K562 (cell line): Measurements from ENCODE around the gene CHAD. TPM values are rescaled to one million over a fixed set of nuclear protein-coding genes. Genes with fewer than 3 reads are reported as not detected.

ENCODE experiments used
- BRF2 ChIP-seq: IDR thresholded peaks from 3 replicates; pipeline ENCODE4 v1.6.1; 2011; ENCODE audit warnings: borderline replicate concordance, mild to moderate bottlenecking; ENCODE audit not compliant: insufficient read length, insufficient read depth
- CTCF ChIP-seq, 3 experiments: IDR thresholded peaks in 2 of 3; conservative IDR thresholded peaks in 1 of 3; 2 replicates each; pipeline ENCODE4 v1.5.1; 2011 to 2012; ENCODE audit warnings: low read length in 3 of 3, mild to moderate bottlenecking in 3 of 3, control low read depth in 2 of 3, improper control_type of control experiment in 1 of 3, inconsistent platforms in 1 of 3, low read depth in 1 of 3, mixed read lengths in 1 of 3, moderate library complexity in 1 of 3; ENCODE audit not compliant: insufficient read depth in 2 of 3
- DMBX1 ChIP-seq: fragments of 250-450 bp; sonication (Bioruptor Pico); IDR thresholded peaks from 2 replicates; pipeline ENCODE4 v1.8.0; 2022; ENCODE audit warnings: inconsistent platforms, mild to moderate bottlenecking, moderate library complexity, borderline replicate concordance
- FIP1L1 ChIP-seq: fragments of 200-400 bp; formaldehyde crosslinking; IDR thresholded peaks from 2 replicates; pipeline ENCODE4 v1.6.1; 2018; ENCODE audit warnings: mild to moderate bottlenecking, low read depth, low read length; ENCODE audit not compliant: poor library complexity, severe bottlenecking
- FUS ChIP-seq: fragments of 200-400 bp; formaldehyde crosslinking; optimal IDR thresholded peaks from 2 replicates; pipeline ENCODE3; 2017; ENCODE audit warnings: low read depth, low read length
- LCOR ChIP-seq: sonication (generic); formaldehyde crosslinking; IDR thresholded peaks from 2 replicates; pipeline ENCODE4 v1.8.0; 2022; ENCODE audit warnings: mild to moderate bottlenecking, missing genetic modification reagents
- RFX1 ChIP-seq: fragments of 450-650 bp; IDR thresholded peaks from 2 replicates; pipeline ENCODE4 v1.6.1; 2016; ENCODE audit warnings: mild to moderate bottlenecking, moderate library complexity
- RUNX1 ChIP-seq: sonication (generic); IDR thresholded peaks from 2 replicates; pipeline ENCODE4 v1.6.1; 2016; ENCODE audit warnings: antibody characterized with exemption, low read depth
- SIX5 ChIP-seq, 2 experiments: IDR thresholded peaks; 2 replicates each; pipeline ENCODE4 v1.6.1; 2011; ENCODE audit warnings: low read length in 2 of 2, borderline replicate concordance in 1 of 2, low read depth in 1 of 2, mild to moderate bottlenecking in 1 of 2, moderate library complexity in 1 of 2; ENCODE audit not compliant: insufficient read depth in 1 of 2
- SMARCA4 ChIP-seq: fragments of 450-650 bp; IDR thresholded peaks from 2 replicates; pipeline ENCODE4 v1.6.1; 2016
- SMC3 ChIP-seq: conservative IDR thresholded peaks from 2 replicates; pipeline ENCODE4 v1.6.1; 2011; ENCODE audit warnings: low read depth, low read length, improper control_type of control experiment; ENCODE audit not compliant: insufficient read depth
- SPI1 ChIP-seq: IDR thresholded peaks from 2 replicates; pipeline ENCODE4 v1.6.1; 2011; ENCODE audit warnings: low read depth, low read length, control low read depth, borderline replicate concordance
- TOE1 ChIP-seq, 2 experiments: fragments of 450-650 bp in 1 of 2; sonication (generic) in 1 of 2; formaldehyde crosslinking in 1 of 2; IDR thresholded peaks; 2 replicates each; pipeline versions ENCODE4 v1.7.1 to v1.8.0; 2016 to 2022; ENCODE audit warnings: borderline replicate concordance in 2 of 2, mild to moderate bottlenecking in 2 of 2, antibody characterized with exemption in 1 of 2, inconsistent platforms in 1 of 2, low read depth in 1 of 2, missing genetic modification reagents in 1 of 2, moderate library complexity in 1 of 2
- ZBTB17 ChIP-seq: fragments of 450-650 bp; formaldehyde crosslinking; IDR thresholded peaks from 2 replicates; pipeline ENCODE4 v1.4.0; 2020; ENCODE audit warnings: mild to moderate bottlenecking
- ZC3H4 ChIP-seq: sonication (generic); formaldehyde crosslinking; IDR thresholded peaks from 2 replicates; pipeline ENCODE4 v1.9.0; 2021; ENCODE audit warnings: missing genetic modification reagents, borderline replicate concordance
- ZFX ChIP-seq: sonication (generic); formaldehyde crosslinking; IDR thresholded peaks from 2 replicates; pipeline ENCODE4 v1.8.0; 2022; ENCODE audit warnings: mild to moderate bottlenecking, missing genetic modification reagents, moderate library complexity
- ZZZ3 ChIP-seq: fragments of 450-650 bp; IDR thresholded peaks from 2 replicates; pipeline ENCODE4 v1.6.1; 2016; ENCODE audit warnings: antibody characterized with exemption, mild to moderate bottlenecking, moderate library complexity
- polyA plus RNA-seq, 8 experiments: library from polyadenylated mRNA; depleted of rRNA in 4 of 8; stranded (reverse) in 5 of 8; unstranded in 3 of 8; fragments of >200 nt; fragmentation: Nextera tagmentation in 2 of 8; fragmentation: Illumina TruSeq in 1 of 8; extraction: Ambion mirVana in 2 of 8; extraction: Trizol in 1 of 8; gene quantifications; 2 replicates each; pipeline versions ENCODE4 v1.2.1 to v1.2.3, GENCODE V29; 2011 to 2014; ENCODE audit warnings: inconsistent platforms in 1 of 8, missing spikeins in 1 of 8
- total RNA-seq, 7 experiments: library from RNA; depleted of rRNA in 6 of 7; stranded (reverse); fragments of >200 nt in 6 of 7; fragmentation: Illumina TruSeq in 2 of 7; extraction: Trizol in 2 of 7; gene quantifications; 2 replicates each; pipeline versions ENCODE4 v1.2.1 to v1.2.3, GENCODE V29; 2011 to 2021; ENCODE audit warnings: low replicate concordance in 1 of 7
- TF ChIP-seq, protein P1 (sequence below): fragments of 450-650 bp; IDR thresholded peaks from 2 replicates; pipeline ENCODE4 v1.6.1; 2018; ENCODE audit not compliant: partially characterized antibody
- TF ChIP-seq, protein P2 (sequence below): IDR thresholded peaks from 2 replicates; pipeline ENCODE4 v1.6.1; 2012; ENCODE audit warnings: low read depth, low read length, improper control_type of control experiment, borderline replicate concordance

CHAD gene
- total and polyA plus RNA-seq, 9 of the 15 experiments (the other 6 are each of a cell fraction or from before 2014, with no cell fraction given) = not detected

DNA sequence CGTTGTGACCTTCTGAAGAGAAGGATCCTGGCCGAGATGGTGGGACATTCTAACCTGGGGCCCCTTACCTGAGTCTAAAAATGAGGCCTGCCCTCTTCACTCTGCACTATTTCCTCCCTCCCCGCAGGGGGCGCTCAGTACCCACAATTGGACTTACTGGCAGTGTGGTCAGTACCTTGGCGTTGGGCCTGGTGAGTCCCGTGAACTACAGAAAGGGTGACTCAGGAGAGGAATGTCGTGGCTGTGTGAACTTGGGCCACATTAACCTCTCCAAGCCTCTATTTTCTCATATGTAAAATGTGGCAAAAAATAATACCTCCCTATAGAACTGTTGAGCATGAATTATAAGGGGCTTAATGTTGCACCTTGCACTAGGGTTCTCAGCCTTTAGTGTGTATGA is 13.8 kb upstream of the CHAD start (continued):
- TF ChIP-seq BRF2 (no peak), SMC3 (peak; percentile 85), CTCF (IDR thresholded peaks at IDR 0.05 in 2 of 3, conservative IDR thresholded peaks at IDR 0.05 in 1 of 3; ENCODE audit: insufficient read depth in 2 of 3, low read depth in 1 of 3, low read length in 3 of 3) (peak; percentile 96 to 97 (median 96)), TOE1 (IDR thresholded peaks at IDR 0.05; ENCODE audit: borderline replicate concordance) (peak; percentile 34; the same call in 1 of the 2 replicates), TOE1 (CRISPR knock-in tag; IDR thresholded peaks at IDR 0.05; ENCODE audit: borderline replicate concordance, low read depth) (no peak), RUNX1 (no peak), SMARCA4 (0 out of 2 replicates have a peak, but pooled peaks have one; percentile 35), ZBTB17 (CRISPR knock-in tag) (no peak), SIX5 (IDR thresholded peaks at IDR 0.05; ENCODE audit: borderline replicate concordance in 1 of 2, insufficient read depth in 1 of 2, low read depth in 1 of 2, low read length in 2 of 2) (no peak), ZZZ3 (no peak), FIP1L1 (no peak), LCOR (CRISPR knock-in tag) (no peak), SPI1 (no peak), RFX1 (no peak), ZC3H4 (CRISPR knock-in tag) (no peak), DMBX1 (no peak), ZFX (CRISPR knock-in tag) (peak; percentile 82), FUS (no peak)
- TF ChIP-seq, protein P1, sequence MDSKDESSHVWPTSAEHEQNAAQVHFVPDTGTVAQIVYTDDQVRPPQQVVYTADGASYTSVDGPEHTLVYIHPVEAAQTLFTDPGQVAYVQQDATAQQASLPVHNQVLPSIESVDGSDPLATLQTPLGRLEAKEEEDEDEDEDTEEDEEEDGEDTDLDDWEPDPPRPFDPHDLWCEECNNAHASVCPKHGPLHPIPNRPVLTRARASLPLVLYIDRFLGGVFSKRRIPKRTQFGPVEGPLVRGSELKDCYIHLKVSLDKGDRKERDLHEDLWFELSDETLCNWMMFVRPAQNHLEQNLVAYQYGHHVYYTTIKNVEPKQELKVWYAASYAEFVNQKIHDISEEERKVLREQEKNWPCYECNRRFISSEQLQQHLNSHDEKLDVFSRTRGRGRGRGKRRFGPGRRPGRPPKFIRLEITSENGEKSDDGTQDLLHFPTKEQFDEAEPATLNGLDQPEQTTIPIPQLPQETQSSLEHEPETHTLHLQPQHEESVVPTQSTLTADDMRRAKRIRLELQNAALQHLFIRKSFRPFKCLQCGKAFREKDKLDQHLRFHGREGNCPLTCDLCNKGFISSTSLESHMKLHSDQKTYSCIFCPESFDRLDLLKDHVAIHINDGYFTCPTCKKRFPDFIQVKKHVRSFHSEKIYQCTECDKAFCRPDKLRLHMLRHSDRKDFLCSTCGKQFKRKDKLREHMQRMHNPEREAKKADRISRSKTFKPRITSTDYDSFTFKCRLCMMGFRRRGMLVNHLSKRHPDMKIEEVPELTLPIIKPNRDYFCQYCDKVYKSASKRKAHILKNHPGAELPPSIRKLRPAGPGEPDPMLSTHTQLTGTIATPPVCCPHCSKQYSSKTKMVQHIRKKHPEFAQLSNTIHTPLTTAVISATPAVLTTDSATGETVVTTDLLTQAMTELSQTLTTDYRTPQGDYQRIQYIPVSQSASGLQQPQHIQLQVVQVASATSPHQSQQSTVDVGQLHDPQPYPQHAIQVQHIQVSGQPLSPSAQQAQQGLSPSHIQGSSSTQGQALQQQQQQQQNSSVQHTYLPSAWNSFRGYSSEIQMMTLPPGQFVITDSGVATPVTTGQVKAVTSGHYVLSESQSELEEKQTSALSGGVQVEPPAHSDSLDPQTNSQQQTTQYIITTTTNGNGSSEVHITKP = peak; percentile 8
- TF ChIP-seq, protein P2, sequence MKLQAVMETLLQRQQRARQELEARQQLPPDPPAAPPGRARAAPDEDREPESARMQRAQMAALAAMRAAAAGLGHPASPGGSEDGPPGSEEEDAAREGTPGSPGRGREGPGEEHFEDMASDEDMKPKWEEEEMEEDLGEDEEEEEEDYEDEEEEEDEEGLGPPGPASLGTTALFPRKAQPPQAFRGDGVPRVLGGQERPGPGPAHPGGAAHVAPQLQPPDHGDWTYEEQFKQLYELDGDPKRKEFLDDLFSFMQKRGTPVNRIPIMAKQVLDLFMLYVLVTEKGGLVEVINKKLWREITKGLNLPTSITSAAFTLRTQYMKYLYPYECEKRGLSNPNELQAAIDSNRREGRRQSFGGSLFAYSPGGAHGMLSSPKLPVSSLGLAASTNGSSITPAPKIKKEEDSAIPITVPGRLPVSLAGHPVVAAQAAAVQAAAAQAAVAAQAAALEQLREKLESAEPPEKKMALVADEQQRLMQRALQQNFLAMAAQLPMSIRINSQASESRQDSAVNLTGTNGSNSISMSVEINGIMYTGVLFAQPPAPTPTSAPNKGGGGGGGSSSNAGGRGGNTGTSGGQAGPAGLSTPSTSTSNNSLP = no peak
